MM.1S (cell line): ENCODE results near the gene ALX3.

ENCODE experiments used
- DNase-seq: peaks from one replicate; pipeline ENCODE4 v3.0.0-alpha.2; 2015
- H2AFZ ChIP-seq: fragments of 300-600 bp; sonication (generic); 2 replicates; pipeline ENCODE4 v1.6.0; 2016; ENCODE audit warnings: antibody characterized with exemption, low read length
- H3F3A ChIP-seq: fragments of 300-600 bp; sonication (generic); 2 replicates; pipeline ENCODE4 v1.6.1; 2016; ENCODE audit warnings: mild to moderate bottlenecking, antibody characterized with exemption, low read length, moderate library complexity, mixed read lengths; ENCODE audit not compliant: insufficient read depth
- H3K27ac ChIP-seq: fragments of 300-600 bp; sonication (generic); 2 replicates; pipeline ENCODE4 v1.5.1; 2016; ENCODE audit warnings: mild to moderate bottlenecking, low read length
- H3K27me3 ChIP-seq: fragments of 300-600 bp; sonication (generic); replicated peaks from 2 replicates; pipeline ENCODE4 v1.6.0; 2016; ENCODE audit warnings: low read length; ENCODE audit not compliant: insufficient read depth
- H3K36me3 ChIP-seq: fragments of 300-600 bp; sonication (generic); replicated peaks from 2 replicates; pipeline ENCODE4 v1.6.1; 2016; ENCODE audit warnings: mild to moderate bottlenecking, low read length, mixed read lengths; ENCODE audit not compliant: insufficient read depth
- H3K4me1 ChIP-seq: fragments of 300-600 bp; sonication (generic); 2 replicates; pipeline ENCODE4 v1.6.1; 2016; ENCODE audit warnings: low read length, mixed read lengths
- H3K4me2 ChIP-seq: fragments of 300-600 bp; sonication (generic); 2 replicates; pipeline ENCODE4 v1.6.0; 2016; ENCODE audit warnings: low read depth, low read length
- H3K4me3 ChIP-seq: fragments of 300-600 bp; sonication (generic); 2 replicates; pipeline ENCODE4 v1.5.1; 2016; ENCODE audit warnings: low read length, mixed read lengths
- H3K79me2 ChIP-seq: fragments of 300-600 bp; sonication (generic); 2 replicates; pipeline ENCODE4 v1.6.1; 2016; ENCODE audit warnings: mixed run types, low read length, mixed read lengths
- H3K9ac ChIP-seq: fragments of 300-600 bp; sonication (generic); 2 replicates; pipeline ENCODE4 v1.6.1; 2016; ENCODE audit warnings: low read length, mixed read lengths
- H3K9me2 ChIP-seq: fragments of 300-600 bp; sonication (generic); replicated peaks from 2 replicates; pipeline ENCODE4 v1.6.1; 2016; ENCODE audit warnings: mild to moderate bottlenecking, low read length, mixed read lengths; ENCODE audit not compliant: insufficient read depth
- H3K9me3 ChIP-seq: fragments of 300-600 bp; sonication (generic); replicated peaks from 2 replicates; pipeline ENCODE4 v1.6.1; 2016; ENCODE audit warnings: mild to moderate bottlenecking, low read length, mixed read lengths; ENCODE audit not compliant: insufficient read depth
- H4K20me1 ChIP-seq: fragments of 300-600 bp; sonication (generic); 2 replicates; pipeline ENCODE4 v1.6.1; 2016; ENCODE audit warnings: mild to moderate bottlenecking, low read length, moderate library complexity, mixed read lengths; ENCODE audit not compliant: insufficient read depth
- CTCF ChIP-seq: fragments of 300-600 bp; sonication (generic); IDR thresholded peaks from 2 replicates; pipeline ENCODE4 v1.5.1; 2016; ENCODE audit warnings: antibody characterized with exemption, low read length, mixed read lengths
- EZH2 ChIP-seq: fragments of 300-600 bp; sonication (generic); optimal IDR thresholded peaks from 2 replicates; pipeline ENCODE3; 2017; ENCODE audit warnings: low read depth, mild to moderate bottlenecking, antibody characterized with exemption, low read length, mixed read lengths
- EZH2phosphoT487 ChIP-seq: fragments of 300-600 bp; sonication (generic); IDR thresholded peaks from 2 replicates; pipeline ENCODE4 v1.6.1; 2018; ENCODE audit warnings: antibody characterized with exemption, low read length

ALX3 gene

GRCh38 chr1:110051262-110051648, 19.2 kb downstream of the ALX3 start:
- H3K4me2 ChIP-seq, result no peak overlapping the region
- no peak overlapping the region for H3K9ac ChIP-seq
- no peaks in the 10 kb centered on the region for H3K9me3 ChIP-seq
- no peaks in the 10 kb centered on the region for H3K36me3 ChIP-seq
- H3F3A ChIP-seq, result no peaks in the 10 kb centered on the region
- H3K4me3 ChIP-seq, result no peak overlapping the region
- H3K79me2 ChIP-seq, result no peaks in the 10 kb centered on the region
- H4K20me1 ChIP-seq, result no peaks in the 10 kb centered on the region
- DNase-seq, result no peak
- H3K27ac ChIP-seq, result no peak overlapping the region
- no peaks in the 10 kb centered on the region for H3K9me2 ChIP-seq
- TF ChIP-seq EZH2 (no peak), EZH2phosphoT487 (no peak), CTCF (no peak)
- no peaks in the 10 kb centered on the region for H3K27me3 ChIP-seq
- no peaks in the 10 kb centered on the region for H3K4me1 ChIP-seq
- no peak overlapping the region for H2AFZ ChIP-seq

- H2AFZ ChIP-seq, result no peak overlapping the region
- no peak overlapping the region for H3K4me2 ChIP-seq
- no peaks in the 10 kb centered on the region for H3K4me1 ChIP-seq
- H3F3A ChIP-seq, result no peaks in the 10 kb centered on the region
- DNase-seq, result no peak
- H3K4me3 ChIP-seq, result no peak overlapping the region
- no peaks in the 10 kb centered on the region for H3K9me3 ChIP-seq
- H4K20me1 ChIP-seq, result no peaks in the 10 kb centered on the region
- no peaks in the 10 kb centered on the region for H3K9me2 ChIP-seq
- no peaks in the 10 kb centered on the region for H3K79me2 ChIP-seq
- no peak for TF ChIP-seq CTCF
- no peak for TF ChIP-seq EZH2phosphoT487
- no peak for TF ChIP-seq EZH2
- H3K36me3 ChIP-seq, result no peaks in the 10 kb centered on the region
- H3K9ac ChIP-seq, result no peak overlapping the region
- H3K27me3 ChIP-seq, result no peaks in the 10 kb centered on the region
- H3K27ac ChIP-seq, result no peak overlapping the region
These were observed 19.7 kb downstream of the ALX3 start for GRCh38 chr1:110050602-110051261.

DNA sequence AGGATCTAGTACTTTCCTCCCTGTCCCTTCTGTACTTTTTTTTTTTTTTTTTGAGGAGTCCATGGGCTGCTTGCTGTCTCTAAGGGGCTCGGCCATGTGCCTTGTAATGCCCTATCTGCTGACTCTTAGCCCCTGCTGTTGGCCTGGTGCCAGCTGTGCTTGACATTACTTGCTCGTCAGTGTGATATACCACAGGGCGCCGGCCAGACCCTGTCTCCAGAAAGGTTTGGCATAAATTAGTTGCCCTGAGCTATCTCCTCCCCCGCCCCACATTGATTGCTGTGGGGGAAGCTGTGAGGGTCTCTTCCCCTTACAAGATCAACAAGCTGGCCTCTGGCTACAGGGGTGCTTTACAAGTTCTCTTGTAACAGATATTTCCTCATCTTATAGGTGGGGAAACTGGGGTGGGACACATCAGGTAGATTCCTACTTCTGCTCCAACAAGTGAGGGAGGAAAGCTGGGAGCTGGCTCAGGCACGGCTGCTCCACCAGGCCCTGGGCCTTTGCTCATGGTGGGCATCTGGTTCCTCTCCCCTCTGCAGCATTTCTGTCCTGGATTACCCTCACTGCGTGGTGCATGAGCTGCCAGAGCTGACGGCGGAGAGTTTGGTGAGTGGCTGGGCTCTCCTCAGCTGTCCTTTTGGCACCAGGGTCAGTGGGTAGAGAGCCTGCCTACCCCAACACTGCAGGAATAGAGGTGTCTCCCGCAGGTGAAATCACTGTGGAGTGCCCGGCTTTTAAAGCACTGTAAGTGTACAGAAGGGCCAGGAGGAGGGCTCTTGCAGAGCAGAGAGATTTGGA, 20.5 kb downstream of the ALX3 start:
- no peaks in the 10 kb centered on the region for H4K20me1 ChIP-seq
- no peaks in the 10 kb centered on the region for H3F3A ChIP-seq
- no peaks in the 10 kb centered on the region for H3K27me3 ChIP-seq
- H3K4me1 ChIP-seq, result no peaks in the 10 kb centered on the region
- TF ChIP-seq EZH2phosphoT487 (no peak), EZH2 (no peak), CTCF (no peak)
- no peak overlapping the region for H2AFZ ChIP-seq
- H3K9me2 ChIP-seq, result no peaks in the 10 kb centered on the region
- H3K4me3 ChIP-seq, result no peak overlapping the region
- H3K9me3 ChIP-seq, result no peaks in the 10 kb centered on the region
- H3K9ac ChIP-seq, result no peak overlapping the region
- no peak for DNase-seq
- H3K79me2 ChIP-seq, result no peaks in the 10 kb centered on the region
- no peak overlapping the region for H3K27ac ChIP-seq
- H3K36me3 ChIP-seq, result no peaks in the 10 kb centered on the region
- H3K4me2 ChIP-seq, result no peak overlapping the region
